DOHH2 (cell line): Measurements from ENCODE around the gene DPP7.
"Not testable (repeated sequence)": the region's sequence is repeated elsewhere in the genome, so short reads cannot be mapped to it uniquely, and the experiment has no call there.

Source experiments
- H3F3A ChIP-seq: fragments of 200-600 bp; sonication (generic), shearing (Covaris generic); 2 replicates; pipeline ENCODE4 v1.6.0; 2016; ENCODE audit warnings: antibody characterized with exemption, mild to moderate bottlenecking; ENCODE audit not compliant: control insufficient read depth, insufficient read depth
- H3K27ac ChIP-seq: fragments of 200-600 bp; sonication (generic); 2 replicates; pipeline ENCODE4 v1.5.1; 2014; ENCODE audit warnings: low read depth, mild to moderate bottlenecking, low read length, moderate library complexity
- H3K27me3 ChIP-seq: fragments of 200-600 bp; sonication (generic); 2 replicates; pipeline ENCODE4 v1.6.1; 2014; ENCODE audit warnings: mild to moderate bottlenecking, low read length, mixed read lengths; ENCODE audit not compliant: control insufficient read depth
- H3K36me3 ChIP-seq: fragments of 200-600 bp; sonication (generic); 2 replicates; pipeline ENCODE4 v1.6.1; 2014; ENCODE audit warnings: mild to moderate bottlenecking, low read length, moderate library complexity, mixed read lengths; ENCODE audit not compliant: control insufficient read depth
- H3K4me1 ChIP-seq: fragments of 200-600 bp; sonication (generic); 2 replicates; pipeline ENCODE4 v1.6.1; 2014; ENCODE audit warnings: mild to moderate bottlenecking, low read length, mixed read lengths; ENCODE audit not compliant: control insufficient read depth
- H3K4me2 ChIP-seq: fragments of 200-600 bp; sonication (generic); 2 replicates; pipeline ENCODE4 v1.6.0; 2014; ENCODE audit warnings: mild to moderate bottlenecking, low read length, moderate library complexity
- H3K4me3 ChIP-seq: fragments of 200-600 bp; sonication (generic); 2 replicates; pipeline ENCODE4 v1.5.1; 2014; ENCODE audit warnings: mild to moderate bottlenecking, low read length, mixed read lengths
- H3K79me2 ChIP-seq: fragments of 200-600 bp; sonication (generic); 2 replicates; pipeline ENCODE4 v1.6.1; 2014; ENCODE audit warnings: mild to moderate bottlenecking, low read length, mixed read lengths; ENCODE audit not compliant: control insufficient read depth
- H3K9me2 ChIP-seq: fragments of 200-600 bp; sonication (generic); replicated peaks from 2 replicates; pipeline ENCODE4 v1.6.1; 2014; ENCODE audit warnings: mild to moderate bottlenecking, low read length, mixed read lengths; ENCODE audit not compliant: control insufficient read depth
- H3K9me3 ChIP-seq: fragments of 200-600 bp; sonication (generic); 2 replicates; pipeline ENCODE4 v1.6.1; 2014; ENCODE audit warnings: antibody characterized with exemption, low read length, mixed read lengths; ENCODE audit not compliant: control insufficient read depth, insufficient read depth
- H4K20me1 ChIP-seq: fragments of 200-600 bp; sonication (generic); 2 replicates; pipeline ENCODE4 v1.6.0; 2014; ENCODE audit warnings: low read depth, mild to moderate bottlenecking, antibody characterized with exemption, low read length, moderate library complexity; ENCODE audit not compliant: control insufficient read depth, insufficient read depth
- EZH2phosphoT487 ChIP-seq: fragments of 200-600 bp; sonication (generic); IDR thresholded peaks from 2 replicates; pipeline ENCODE4 v1.6.1; 2017; ENCODE audit warnings: borderline replicate concordance, mild to moderate bottlenecking, antibody characterized with exemption, low read length, moderate library complexity, mixed read lengths
- TF ChIP-seq, protein P1 (sequence below): fragments of 200-600 bp; sonication (generic); IDR thresholded peaks from one replicate; pipeline ENCODE4 v1.5.1; 2014; ENCODE audit warnings: antibody characterized with exemption, mild to moderate bottlenecking, low read depth, low read length; ENCODE audit not compliant: poor library complexity, severe bottlenecking

DPP7 gene

DNA sequence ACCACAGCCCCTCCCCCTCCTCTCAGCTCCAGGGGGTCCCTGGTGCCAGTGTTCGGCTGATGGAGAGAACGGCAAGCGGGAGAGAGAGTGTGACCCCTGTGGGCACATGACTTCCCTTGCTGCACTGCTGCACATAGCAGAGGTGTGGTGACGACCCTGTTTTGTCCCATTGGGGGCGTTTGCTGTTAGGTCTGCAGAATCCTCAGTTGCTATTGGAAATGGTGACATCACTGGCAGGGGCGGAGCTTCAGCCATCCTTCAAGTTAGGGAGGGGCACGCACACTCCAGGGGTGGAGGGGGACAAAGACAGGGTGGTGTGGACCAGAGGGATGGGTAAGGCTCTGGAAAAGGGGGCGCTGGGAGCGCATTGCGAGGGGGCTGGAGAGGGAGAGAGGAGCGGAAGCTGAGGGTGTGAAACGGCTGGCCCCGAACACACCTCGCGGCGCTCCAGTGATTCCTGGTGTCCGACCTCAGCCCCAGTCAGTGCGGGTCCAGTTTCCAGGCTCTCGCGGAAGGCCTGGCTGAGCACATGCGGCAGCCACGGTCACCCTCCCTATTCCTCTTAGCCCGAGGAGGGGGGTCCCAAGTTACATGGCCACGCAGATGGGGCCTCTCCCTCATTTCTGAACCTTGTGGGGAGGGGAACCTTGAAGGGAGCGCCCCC, 23.7 kb upstream of the DPP7 start:
- Histone ChIP-seq H3K9me2 (no peaks in the 10 kb centered on the region), H3F3A (0 out of 2 replicates have a peak, but pooled peaks cover 3% of the 10 kb centered on the region), H3K36me3 (no peaks in the 10 kb centered on the region), H3K4me3 (no peak overlapping the region), H3K27ac (no peak overlapping the region), H4K20me1 (no peaks in the 10 kb centered on the region), H3K79me2 (no peaks in the 10 kb centered on the region), H3K4me2 (0 out of 2 replicates have a peak overlapping the region, but pooled peaks have one; percentile 4), H3K9me3 (no peaks in the 10 kb centered on the region), H3K27me3 (peaks cover 28% of the 10 kb centered on the region), H3K4me1 (peaks cover 21% of the 10 kb centered on the region)
- TF ChIP-seq, protein P1, sequence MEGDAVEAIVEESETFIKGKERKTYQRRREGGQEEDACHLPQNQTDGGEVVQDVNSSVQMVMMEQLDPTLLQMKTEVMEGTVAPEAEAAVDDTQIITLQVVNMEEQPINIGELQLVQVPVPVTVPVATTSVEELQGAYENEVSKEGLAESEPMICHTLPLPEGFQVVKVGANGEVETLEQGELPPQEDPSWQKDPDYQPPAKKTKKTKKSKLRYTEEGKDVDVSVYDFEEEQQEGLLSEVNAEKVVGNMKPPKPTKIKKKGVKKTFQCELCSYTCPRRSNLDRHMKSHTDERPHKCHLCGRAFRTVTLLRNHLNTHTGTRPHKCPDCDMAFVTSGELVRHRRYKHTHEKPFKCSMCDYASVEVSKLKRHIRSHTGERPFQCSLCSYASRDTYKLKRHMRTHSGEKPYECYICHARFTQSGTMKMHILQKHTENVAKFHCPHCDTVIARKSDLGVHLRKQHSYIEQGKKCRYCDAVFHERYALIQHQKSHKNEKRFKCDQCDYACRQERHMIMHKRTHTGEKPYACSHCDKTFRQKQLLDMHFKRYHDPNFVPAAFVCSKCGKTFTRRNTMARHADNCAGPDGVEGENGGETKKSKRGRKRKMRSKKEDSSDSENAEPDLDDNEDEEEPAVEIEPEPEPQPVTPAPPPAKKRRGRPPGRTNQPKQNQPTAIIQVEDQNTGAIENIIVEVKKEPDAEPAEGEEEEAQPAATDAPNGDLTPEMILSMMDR: peak; percentile 28
- no peak for TF ChIP-seq EZH2phosphoT487

DNA sequence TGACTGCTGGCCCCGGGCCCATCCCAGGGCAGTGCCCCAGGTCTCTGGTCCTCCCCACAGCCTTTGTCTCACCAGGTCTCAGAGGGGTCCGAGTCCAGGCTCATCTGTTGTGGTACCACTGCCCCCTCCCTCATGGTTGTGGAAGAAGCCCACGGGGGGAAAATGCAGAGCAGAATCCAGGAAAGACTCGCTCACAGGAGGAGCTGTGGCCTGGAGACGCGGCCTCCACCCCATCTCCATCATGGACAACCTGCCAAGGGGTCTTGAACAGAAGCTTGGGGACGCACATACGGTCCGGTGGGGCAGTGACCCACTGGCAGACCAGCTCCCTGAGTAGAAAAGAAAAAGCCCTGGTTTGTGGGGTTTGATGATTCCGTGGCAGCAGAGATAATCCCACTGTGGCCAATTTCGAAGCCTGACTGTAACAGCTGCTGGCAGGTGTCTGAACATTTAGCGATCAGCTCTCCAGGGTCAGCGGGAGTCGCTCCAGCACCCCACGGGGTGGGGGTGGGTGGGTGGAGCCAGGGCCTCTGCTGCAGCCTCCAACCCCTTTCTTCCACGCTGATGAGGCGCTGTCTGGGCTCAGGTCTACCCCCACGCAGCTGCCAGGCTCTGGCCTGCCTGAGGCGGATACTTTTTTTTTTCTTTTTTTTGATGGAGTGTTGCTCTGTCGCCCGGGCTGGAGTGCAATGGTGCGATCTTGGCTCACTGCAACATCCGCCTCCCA, 22.5 kb upstream of the DPP7 start:
- Histone ChIP-seq H3K4me3 (no peak overlapping the region), H3K4me1 (peaks cover 21% of the 10 kb centered on the region), H3F3A (peaks cover 10% of the 10 kb centered on the region), H4K20me1 (no peaks in the 10 kb centered on the region), H3K9me3 (no peaks in the 10 kb centered on the region), H3K9me2 (no peaks in the 10 kb centered on the region), H3K79me2 (no peaks in the 10 kb centered on the region), H3K4me2 (peak overlapping the region; percentile 29; the same call in 1 of the 2 replicates), H3K27me3 (peaks cover 19% of the 10 kb centered on the region), H3K36me3 (no peaks in the 10 kb centered on the region), H3K27ac (no peak overlapping the region)
- TF ChIP-seq, protein P1: no peak
- TF ChIP-seq EZH2phosphoT487: no peak

DNA sequence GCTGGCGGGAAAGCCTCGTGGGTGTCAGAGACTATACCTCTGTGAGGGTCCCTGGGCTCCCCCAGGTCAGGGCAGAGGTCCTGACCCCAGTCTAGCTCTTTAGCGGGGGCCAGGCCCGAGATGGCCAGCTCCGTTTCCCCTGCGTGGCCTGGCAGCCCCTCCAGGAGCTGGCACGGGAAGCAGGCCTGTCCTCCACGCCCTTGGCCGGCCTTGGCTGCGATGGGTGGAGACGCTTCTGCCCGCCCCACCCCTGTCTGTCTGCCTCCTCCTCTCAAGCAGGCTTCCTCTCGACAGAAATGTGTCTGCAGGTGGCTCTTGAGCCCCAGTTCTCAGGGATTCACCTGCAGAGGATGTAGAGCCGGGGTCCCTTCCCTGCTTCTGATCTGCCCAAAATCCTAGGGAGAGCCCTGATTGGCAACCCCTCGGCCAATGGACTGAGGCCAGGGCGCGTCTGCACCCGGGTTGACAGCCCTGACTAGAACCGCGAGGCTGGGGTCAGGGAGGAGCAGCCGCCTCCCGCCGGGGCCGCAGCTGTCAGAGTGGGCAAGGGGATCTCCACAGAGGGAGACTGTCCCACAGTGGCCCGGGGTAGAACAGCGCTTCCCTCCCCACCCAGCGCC, 21.8 kb upstream of the DPP7 start:
- H3K79me2 ChIP-seq: no peaks in the 10 kb centered on the region
- peak overlapping the region; percentile 29 for H3K4me2 ChIP-seq
- H3K9me2 ChIP-seq: no peaks in the 10 kb centered on the region
- no peak overlapping the region for H3K27ac ChIP-seq
- TF ChIP-seq, protein P1: no peak
- no peak for TF ChIP-seq EZH2phosphoT487
- peaks cover 10% of the 10 kb centered on the region for H3F3A ChIP-seq
- peaks cover 27% of the 10 kb centered on the region for H3K4me1 ChIP-seq
- H3K27me3 ChIP-seq: peaks cover 18% of the 10 kb centered on the region
- no peaks in the 10 kb centered on the region for H4K20me1 ChIP-seq
- H3K9me3 ChIP-seq: no peaks in the 10 kb centered on the region
- H3K4me3 ChIP-seq: no peak overlapping the region
- H3K36me3 ChIP-seq: no peaks in the 10 kb centered on the region

DNA sequence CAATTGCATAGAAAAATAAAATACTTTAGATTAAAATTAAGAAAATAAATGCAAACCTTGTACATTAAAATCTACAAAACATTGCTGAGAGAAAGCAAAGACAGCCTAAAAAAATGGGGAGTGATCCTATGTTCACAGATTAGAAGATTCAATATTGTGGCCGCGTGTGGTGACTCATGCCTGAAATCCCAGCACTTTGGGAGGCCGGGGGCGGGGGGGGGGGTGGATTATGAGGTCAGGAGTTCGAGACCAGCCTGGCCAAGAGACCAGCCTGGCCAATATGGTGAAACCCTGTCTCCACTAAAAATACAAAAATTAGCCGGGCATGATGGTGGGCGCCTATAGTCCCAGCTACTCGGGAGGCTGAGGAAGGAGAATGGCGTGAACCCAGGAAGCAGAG, 20.6 kb upstream of the DPP7 start:
- not testable (repeated sequence) for H3K4me2 ChIP-seq, H3K79me2 ChIP-seq, H4K20me1 ChIP-seq, H3K9me2 ChIP-seq, H3K4me3 ChIP-seq, H3K27ac ChIP-seq, H3K9me3 ChIP-seq, H3F3A ChIP-seq, H3K36me3 ChIP-seq
- peaks cover 38% of the 10 kb centered on the region for H3K4me1 ChIP-seq
- peaks cover 11% of the 10 kb centered on the region for H3K27me3 ChIP-seq
